ENCODE data around the gene TARS1. TPM values are rescaled to one million over a fixed set of nuclear protein-coding genes. Genes with fewer than 3 reads are reported as not detected.

TARS1 gene
- total RNA-seq, 1 donor from 2014 or later: 190 TPM

GRCh38 chr5:33480876-33481275 is 40.1 kb downstream of the TARS1 start:
- Mint-ChIP-seq H3K36me3 (ENCODE audit: low read depth) (peaks cover 20% of the 10 kb centered on the region), H3K27me3 (no peaks in the 10 kb centered on the region), H3K9me3 (no peaks in the 10 kb centered on the region), H3K4me1 (no peaks in the 10 kb centered on the region), H3K4me3 (no peak overlapping the region), H3K27ac (no peak overlapping the region)
- intact Hi-C loops (cut with micrococcal nuclease): no loop called here
- DNase-seq: no peak

- Mint-ChIP-seq H3K4me1 (no peaks in the 10 kb centered on the region), H3K36me3 (ENCODE audit: low read depth) (peaks cover 10% of the 10 kb centered on the region), H3K27me3 (no peaks in the 10 kb centered on the region), H3K9me3 (no peaks in the 10 kb centered on the region), H3K27ac (no peak overlapping the region), H3K4me3 (no peak overlapping the region)
- intact Hi-C loops (cut with micrococcal nuclease): no loop called here
- DNase-seq: no peak
These were observed 41.6 kb downstream of the TARS1 start for GRCh38 chr5:33482335-33482734.

GRCh38 chr5:33487236-33487635 is 46.5 kb downstream of the TARS1 start:
- H3K4me1 Mint-ChIP-seq: no peaks in the 10 kb centered on the region
- H3K27me3 Mint-ChIP-seq: no peaks in the 10 kb centered on the region
- DNase-seq: no peak
- intact Hi-C loops (cut with micrococcal nuclease): no loop called here
- no peaks in the 10 kb centered on the region for H3K9me3 Mint-ChIP-seq
- H3K4me3 Mint-ChIP-seq: no peak overlapping the region
- H3K36me3 Mint-ChIP-seq (ENCODE audit: low read depth): peaks cover under 1% of the 10 kb centered on the region
- no peak overlapping the region for H3K27ac Mint-ChIP-seq

GRCh38 chr5:33488558-33489355 is 48.0 kb downstream of the TARS1 start:
- no peaks in the 10 kb centered on the region for H3K4me1 Mint-ChIP-seq
- no peak overlapping the region for H3K27ac Mint-ChIP-seq
- H3K4me3 Mint-ChIP-seq: no peak overlapping the region
- no peaks in the 10 kb centered on the region for H3K27me3 Mint-ChIP-seq
- intact Hi-C loops (cut with micrococcal nuclease): no loop called here
- no peak for DNase-seq
- no peaks in the 10 kb centered on the region for H3K9me3 Mint-ChIP-seq
- no peaks in the 10 kb centered on the region for H3K36me3 Mint-ChIP-seq (ENCODE audit: low read depth)

- H3K4me1 Mint-ChIP-seq: no peaks in the 10 kb centered on the region
These were observed 48.8 kb downstream of the TARS1 start for GRCh38 chr5:33489481-33490067.

GRCh38 chr5:33490071-33490665 is 49.4 kb downstream of the TARS1 start:
- intact Hi-C loops (cut with micrococcal nuclease): no loop called here
- Mint-ChIP-seq H3K9me3 (no peaks in the 10 kb centered on the region), H3K36me3 (ENCODE audit: low read depth) (no peaks in the 10 kb centered on the region), H3K27me3 (no peaks in the 10 kb centered on the region), H3K4me3 (no peak overlapping the region), H3K4me1 (no peaks in the 10 kb centered on the region), H3K27ac (no peak overlapping the region)
- DNase-seq: no peak

More at GRCh38 chr5:33489481-33490067, 48.8 kb downstream of the TARS1 start:
- intact Hi-C loops (cut with micrococcal nuclease): no loop called here
- no peak for DNase-seq
- H3K9me3 Mint-ChIP-seq: no peaks in the 10 kb centered on the region
- no peak overlapping the region for H3K4me3 Mint-ChIP-seq
- no peaks in the 10 kb centered on the region for H3K36me3 Mint-ChIP-seq (ENCODE audit: low read depth)
- no peaks in the 10 kb centered on the region for H3K27me3 Mint-ChIP-seq
- H3K27ac Mint-ChIP-seq: no peak overlapping the region

GRCh38 chr5:33491941-33492340 is 51.2 kb downstream of the TARS1 start:
- Mint-ChIP-seq H3K27me3 (no peaks in the 10 kb centered on the region), H3K4me3 (no peak overlapping the region), H3K27ac (no peak overlapping the region), H3K9me3 (no peaks in the 10 kb centered on the region), H3K36me3 (ENCODE audit: low read depth) (no peaks in the 10 kb centered on the region), H3K4me1 (no peaks in the 10 kb centered on the region)
- DNase-seq: no peak
- intact Hi-C loops (cut with micrococcal nuclease): no loop called here

- Mint-ChIP-seq H3K4me3 (no peak overlapping the region), H3K9me3 (no peaks in the 10 kb centered on the region), H3K27ac (no peak overlapping the region), H3K36me3 (ENCODE audit: low read depth) (no peaks in the 10 kb centered on the region), H3K27me3 (no peaks in the 10 kb centered on the region), H3K4me1 (no peaks in the 10 kb centered on the region)
- no peak for DNase-seq
- intact Hi-C loops (cut with micrococcal nuclease): no loop called here
These were observed 53.7 kb downstream of the TARS1 start for GRCh38 chr5:33494466-33494865.

GRCh38 chr5:33501260-33501659 is 60.5 kb downstream of the TARS1 start:
- Mint-ChIP-seq H3K4me1 (no peaks in the 10 kb centered on the region), H3K36me3 (ENCODE audit: low read depth) (no peaks in the 10 kb centered on the region), H3K9me3 (no peaks in the 10 kb centered on the region), H3K4me3 (no peak overlapping the region), H3K27ac (no peak overlapping the region), H3K27me3 (no peaks in the 10 kb centered on the region)
- intact Hi-C loops (cut with micrococcal nuclease): no loop called here
- no peak for DNase-seq

- Mint-ChIP-seq H3K4me1 (no peaks in the 10 kb centered on the region), H3K36me3 (ENCODE audit: low read depth) (no peaks in the 10 kb centered on the region), H3K4me3 (no peak overlapping the region), H3K27me3 (no peaks in the 10 kb centered on the region), H3K9me3 (no peaks in the 10 kb centered on the region), H3K27ac (no peak overlapping the region)
- DNase-seq: no peak
- intact Hi-C loops (cut with micrococcal nuclease): no loop called here
These were observed 61.1 kb downstream of the TARS1 start for GRCh38 chr5:33501899-33502298.

- no peak overlapping the region for H3K4me3 Mint-ChIP-seq
- H3K4me1 Mint-ChIP-seq: no peaks in the 10 kb centered on the region
- H3K9me3 Mint-ChIP-seq: no peaks in the 10 kb centered on the region
- H3K36me3 Mint-ChIP-seq (ENCODE audit: low read depth): no peaks in the 10 kb centered on the region
- no peak overlapping the region for H3K27ac Mint-ChIP-seq
- no peaks in the 10 kb centered on the region for H3K27me3 Mint-ChIP-seq
- no peak for DNase-seq
- intact Hi-C loops (cut with micrococcal nuclease): no loop called here
These were observed 63.8 kb downstream of the TARS1 start for GRCh38 chr5:33504570-33504969.

- no peak for DNase-seq
- Mint-ChIP-seq H3K9me3 (no peaks in the 10 kb centered on the region), H3K4me1 (no peaks in the 10 kb centered on the region), H3K27me3 (no peaks in the 10 kb centered on the region), H3K27ac (no peak overlapping the region), H3K36me3 (ENCODE audit: low read depth) (no peaks in the 10 kb centered on the region), H3K4me3 (no peak overlapping the region)
- intact Hi-C loops (cut with micrococcal nuclease): no loop called here
These were observed 66.7 kb downstream of the TARS1 start for GRCh38 chr5:33507426-33507825.

- H3K27me3 Mint-ChIP-seq: no peaks in the 10 kb centered on the region
These were observed 68.3 kb downstream of the TARS1 start for GRCh38 chr5:33509036-33509435.

GRCh38 chr5:33513462-33514185 is 72.9 kb downstream of the TARS1 start:
- no peak for DNase-seq
- Mint-ChIP-seq H3K9me3 (no peaks in the 10 kb centered on the region), H3K4me1 (no peaks in the 10 kb centered on the region), H3K4me3 (no peak overlapping the region), H3K27ac (no peak overlapping the region), H3K36me3 (ENCODE audit: low read depth) (no peaks in the 10 kb centered on the region), H3K27me3 (no peaks in the 10 kb centered on the region)
- intact Hi-C loops (cut with micrococcal nuclease): no loop called here

More at GRCh38 chr5:33509036-33509435, 68.3 kb downstream of the TARS1 start:
- Mint-ChIP-seq H3K4me1 (no peaks in the 10 kb centered on the region), H3K27ac (no peak overlapping the region), H3K36me3 (ENCODE audit: low read depth) (no peaks in the 10 kb centered on the region), H3K4me3 (no peak overlapping the region), H3K9me3 (no peaks in the 10 kb centered on the region)
- no peak for DNase-seq
- intact Hi-C loops (cut with micrococcal nuclease): no loop called here

Data from activated CD4-positive, alpha-beta T cell treated with anti-CD3 and anti-CD28 coated beads, Interleukin-2, amount 10 ng/mL, durations not matched to agents 24 days and 14 days (primary cell).